GM21526 (cell line): ENCODE data around the gene ACSF2.

ENCODE experiments used
- ATAC-seq: cut with Tn5 transposase; IDR thresholded peaks from one replicate; pipeline ENCODE4 v1.9.1; 2021; ENCODE audit warnings: moderate library complexity; ENCODE audit not compliant: unreplicated experiment, low FRiP score

The ACSF2 gene

GRCh38 chr17:50518384-50519023, 92.5 kb downstream of the ACSF2 start:
- no peak for ATAC-seq

GRCh38 chr17:50519141-50519834, 93.3 kb downstream of the ACSF2 start:
- no peak for ATAC-seq

GRCh38 chr17:50520483-50520882, 94.5 kb downstream of the ACSF2 start:
- ATAC-seq = no peak

GRCh38 chr17:50521514-50521913, 95.5 kb downstream of the ACSF2 start:
- ATAC-seq = no peak

GRCh38 chr17:50522766-50523165, 96.7 kb downstream of the ACSF2 start:
- ATAC-seq = no peak

- ATAC-seq = no peak
Measured at GRCh38 chr17:50523208-50523607, 97.2 kb downstream of the ACSF2 start.
